K562 (cell line): ENCODE data around the gene COL16A1. TPM values are rescaled to one million over a fixed set of nuclear protein-coding genes. Genes with fewer than 3 reads are reported as not detected.

Source experiments
- AFF1 ChIP-seq, 2 experiments: fragments of 450-650 bp; IDR thresholded peaks; 2 replicates each; pipeline ENCODE4 v1.6.1; 2018; ENCODE audit warnings: mild to moderate bottlenecking in 2 of 2, low read depth in 1 of 2; ENCODE audit not compliant: partially characterized antibody in 2 of 2
- DNMT1 ChIP-seq: fragments of 450-650 bp; IDR thresholded peaks from 2 replicates; pipeline ENCODE4 v1.6.1; 2016; ENCODE audit warnings: antibody characterized with exemption, mild to moderate bottlenecking
- ESRRB ChIP-seq: fragments of 250-450 bp; sonication (Bioruptor Pico); IDR thresholded peaks from 2 replicates; pipeline ENCODE4 v1.5.0; 2020; ENCODE audit warnings: mild to moderate bottlenecking, moderate library complexity, borderline replicate concordance
- ETS1 ChIP-seq: conservative IDR thresholded peaks from 2 replicates; pipeline ENCODE4 v1.6.1; 2011; ENCODE audit warnings: low read depth, mild to moderate bottlenecking, low read length; ENCODE audit not compliant: control insufficient read depth
- FOXM1 ChIP-seq, 2 experiments: fragments of 450-650 bp in 1 of 2; sonication (generic) in 1 of 2; formaldehyde crosslinking in 1 of 2; IDR thresholded peaks; 2 replicates each; pipeline versions ENCODE4 v1.6.1 to v1.9.0; 2017 to 2022; ENCODE audit warnings: low read depth in 2 of 2, mild to moderate bottlenecking in 2 of 2, missing genetic modification reagents in 1 of 2, moderate library complexity in 1 of 2
- ILF3 ChIP-seq: fragments of 450-650 bp; IDR thresholded peaks from 2 replicates; pipeline ENCODE4 v1.6.1; 2018; ENCODE audit warnings: antibody characterized with exemption, mild to moderate bottlenecking, moderate library complexity, borderline replicate concordance
- MAFF ChIP-seq: IDR thresholded peaks from 2 replicates; pipeline ENCODE4 v1.6.1; 2012; ENCODE audit warnings: low read length, improper control_type of control experiment
- MCM2 ChIP-seq: fragments of 450-650 bp; IDR thresholded peaks from 2 replicates; pipeline ENCODE4 v1.6.1; 2017; ENCODE audit warnings: low read depth, mild to moderate bottlenecking
- MCM3 ChIP-seq: fragments of 450-650 bp; IDR thresholded peaks from 2 replicates; pipeline ENCODE4 v1.6.1; 2016
- MCM5 ChIP-seq: fragments of 450-650 bp; IDR thresholded peaks from 2 replicates; pipeline ENCODE4 v1.6.1; 2016; ENCODE audit warnings: low read depth
- NCOA1 ChIP-seq: fragments of 450-650 bp; IDR thresholded peaks from 2 replicates; pipeline ENCODE4 v1.6.1; 2016; ENCODE audit warnings: low read depth
- NFIC ChIP-seq: fragments of 450-650 bp; IDR thresholded peaks from 2 replicates; pipeline ENCODE4 v1.6.1; 2017; ENCODE audit warnings: mild to moderate bottlenecking, inconsistent platforms
- SMARCC2 ChIP-seq: fragments of 450-650 bp; IDR thresholded peaks from 2 replicates; pipeline ENCODE4 v1.6.1; 2017; ENCODE audit warnings: antibody characterized with exemption, moderate library complexity, mild to moderate bottlenecking, low read depth
- SNIP1 ChIP-seq: fragments of 450-650 bp; IDR thresholded peaks from 2 replicates; pipeline ENCODE4 v1.7.1; 2017; ENCODE audit warnings: low read depth, mild to moderate bottlenecking
- STAT5B ChIP-seq: fragments of 250-450 bp; sonication (Bioruptor Pico); IDR thresholded peaks from 2 replicates; pipeline ENCODE4 v1.8.0; 2021; ENCODE audit warnings: mild to moderate bottlenecking, inconsistent platforms
- TAF1 ChIP-seq: IDR thresholded peaks from 2 replicates; pipeline ENCODE4 v1.6.1; 2011; ENCODE audit warnings: mild to moderate bottlenecking, low read length, moderate library complexity; ENCODE audit not compliant: insufficient read depth, control insufficient read depth, severe bottlenecking; ENCODE audit errors: extremely low read depth
- ZNF445 ChIP-seq: fragments of 250-450 bp; sonication (Bioruptor Pico); IDR thresholded peaks from 2 replicates; pipeline ENCODE4 v1.4.0; 2020; ENCODE audit warnings: low read depth, mild to moderate bottlenecking, moderate library complexity
- ZNF609 ChIP-seq: sonication (generic); formaldehyde crosslinking; IDR thresholded peaks from 2 replicates; pipeline ENCODE4 v1.8.1; 2023; ENCODE audit warnings: missing genetic modification reagents, mild to moderate bottlenecking, borderline replicate concordance
- ZNF644 ChIP-seq: fragments of 200-800 bp; sonication (Bioruptor generic); IDR thresholded peaks from 2 replicates; pipeline ENCODE4 v1.6.1; 2016; ENCODE audit warnings: low read depth, missing genetic modification characterization, missing compliant biosample characterization
- polyA plus RNA-seq, 8 experiments: library from polyadenylated mRNA; depleted of rRNA in 4 of 8; stranded (reverse) in 5 of 8; unstranded in 3 of 8; fragments of >200 nt; fragmentation: Nextera tagmentation in 2 of 8; fragmentation: Illumina TruSeq in 1 of 8; extraction: Ambion mirVana in 2 of 8; extraction: Trizol in 1 of 8; gene quantifications; 2 replicates each; pipeline versions ENCODE4 v1.2.1 to v1.2.3, GENCODE V29; 2011 to 2014; ENCODE audit warnings: inconsistent platforms in 1 of 8, missing spikeins in 1 of 8
- total RNA-seq, 7 experiments: library from RNA; depleted of rRNA in 6 of 7; stranded (reverse); fragments of >200 nt in 6 of 7; fragmentation: Illumina TruSeq in 2 of 7; extraction: Trizol in 2 of 7; gene quantifications; 2 replicates each; pipeline versions ENCODE4 v1.2.1 to v1.2.3, GENCODE V29; 2011 to 2021; ENCODE audit warnings: low replicate concordance in 1 of 7

Gene COL16A1
- total and polyA plus RNA-seq, 9 of the 15 experiments (the other 6 are each of a cell fraction or from before 2014, with no cell fraction given): 0.11 to 0.60 (median 0.11) TPM; not detected in 6

GRCh38 chr1:31723828-31724359 is 20.1 kb upstream of the COL16A1 start (continued):
- no peak for TF ChIP-seq ZNF445 (CRISPR knock-in tag)
- TF ChIP-seq SNIP1: no peak
- TF ChIP-seq NCOA1: peak; percentile 64; the same call in 1 of the 2 replicates
- no peak for TF ChIP-seq TAF1
- peak; percentile 62; the same call in 1 of the 2 replicates for TF ChIP-seq ZNF644 (tag)
- TF ChIP-seq ESRRB: no peak
- TF ChIP-seq MCM5: no peak
- TF ChIP-seq NFIC: no peak
- no peak for TF ChIP-seq STAT5B (CRISPR knock-in tag)
- no peak for TF ChIP-seq MCM3
- no peak for TF ChIP-seq ETS1
- TF ChIP-seq MCM2: no peak
- TF ChIP-seq DNMT1: no peak
- TF ChIP-seq ZNF609: no peak
- no peak for TF ChIP-seq FOXM1 (IDR thresholded peaks at IDR 0.05; ENCODE audit: low read depth)
- TF ChIP-seq FOXM1 (CRISPR knock-in tag; IDR thresholded peaks at IDR 0.05; ENCODE audit: low read depth): no peak
- no peak for TF ChIP-seq SMARCC2
- TF ChIP-seq MAFF: no peak
- TF ChIP-seq ILF3: no peak
- TF ChIP-seq AFF1 (IDR thresholded peaks at IDR 0.05; ENCODE audit: low read depth in 1 of 2, partially characterized antibody in 2 of 2): peak in 1 of 2 experiments; percentile 97
